HL-60/S4 treated with retinoic acid at 250 ng/mL for 4 days and 3 days (cell line): ENCODE results near the gene OR4X2.
"Not testable (repeated sequence)": the region's sequence is repeated elsewhere in the genome, so short reads cannot be mapped to it uniquely, and the experiment has no call there.

Source experiments
- in situ Hi-C: fragments of 300-500 bp; cut with MboI; formaldehyde crosslinking; loops from 2 replicates; pipeline ENCODE4 v1.7.0; 2022; ENCODE audit warnings: low sequenced_read_pairs

OR4X2 gene

GRCh38 chr11:48244804-48245203 is at the start of gene OR4X2:
TSS of gene OR4X2 (plus strand) at chr11:48245104. CDS start at chr11:48245104, 0 bp downstream.
- in situ Hi-C loops: no loop called here

- in situ Hi-C loops: no loop called here
These were observed 37.0 kb upstream of the OR4X2 start for GRCh38 chr11:48207881-48208280.

- in situ Hi-C loops: no loop called here
These were observed 34.9 kb upstream of the OR4X2 start for GRCh38 chr11:48210052-48210451.

- in situ Hi-C loops: no loop called here
These were observed 28.4 kb upstream of the OR4X2 start, which contains the start of gene OR4B1 for GRCh38 chr11:48216510-48216909. TSS of gene OR4B1 (plus strand) at chr11:48216810. CDS start at chr11:48216810, 0 bp downstream.

GRCh38 chr11:48228761-48229160 is 16.1 kb upstream of the OR4X2 start:
- in situ Hi-C loops: no loop called here

GRCh38 chr11:48230057-48230456 is 14.8 kb upstream of the OR4X2 start:
- in situ Hi-C loops: not testable (repeated sequence)

- in situ Hi-C loops: no loop called here
These were observed 7.2 kb upstream of the OR4X2 start for GRCh38 chr11:48237727-48238126.

- in situ Hi-C loops: no loop called here
These were observed 2.4 kb upstream of the OR4X2 start for GRCh38 chr11:48242501-48242900.

GRCh38 chr11:48248902-48249301 is 4.0 kb downstream of the OR4X2 start:
- in situ Hi-C loops: no loop called here

- in situ Hi-C loops: no loop called here
These were observed 16.7 kb downstream of the OR4X2 start for GRCh38 chr11:48261600-48261999.

- in situ Hi-C loops: no loop called here
These were observed 18.6 kb downstream of the OR4X2 start, which contains the start of gene OR4X1 for GRCh38 chr11:48263423-48263911. TSS of gene OR4X1 (plus strand) at chr11:48263861. CDS start at chr11:48263861, 0 bp downstream.

GRCh38 chr11:48270621-48271020 is 25.7 kb downstream of the OR4X2 start:
- in situ Hi-C loops: no loop called here

GRCh38 chr11:48272606-48273005 is 27.7 kb downstream of the OR4X2 start:
- in situ Hi-C loops: no loop called here
